Mesenchymal stem cell (in vitro differentiated cells and primary cell): ENCODE measurements around the gene UAP1L1.

Source experiments
- DNase-seq: peaks from one replicate; pipeline ENCODE4 v3.0.0-alpha.2; 2013
- H2AFZ ChIP-seq: one replicate; pipeline ENCODE4 v1.6.1; 2013; ENCODE audit warnings: low read depth, mild to moderate bottlenecking, control low read depth, inconsistent platforms, low read length, moderate library complexity
- H2AK5ac ChIP-seq: 2 replicates; pipeline ENCODE4 v1.6.1; 2013; ENCODE audit warnings: low read length, moderate library complexity, mild to moderate bottlenecking, inconsistent platforms; ENCODE audit not compliant: severe bottlenecking
- H2BK120ac ChIP-seq: one replicate; pipeline ENCODE4 v1.6.1; 2013; ENCODE audit warnings: low read depth, mild to moderate bottlenecking, inconsistent platforms, low read length, moderate library complexity
- H2BK12ac ChIP-seq, 2 experiments: one replicate each; pipeline ENCODE4 v1.6.1; 2013; ENCODE audit warnings: inconsistent platforms in 2 of 2, low read length in 2 of 2, mild to moderate bottlenecking in 2 of 2, moderate library complexity in 2 of 2, control low read depth in 1 of 2
- H2BK15ac ChIP-seq: one replicate; pipeline ENCODE4 v1.6.1; 2013; ENCODE audit warnings: mild to moderate bottlenecking, low read depth, inconsistent platforms; ENCODE audit not compliant: poor library complexity, severe bottlenecking
- H2BK5ac ChIP-seq: 2 replicates; pipeline ENCODE4 v1.6.1; 2013; ENCODE audit warnings: low read depth, mild to moderate bottlenecking, low read length, control low read depth, inconsistent platforms; ENCODE audit not compliant: poor library complexity, severe bottlenecking
- H3K14ac ChIP-seq, 2 experiments: one replicate each; pipeline ENCODE4 v1.6.1; 2013; ENCODE audit warnings: inconsistent platforms in 2 of 2, low read length in 2 of 2, control low read depth in 1 of 2, mild to moderate bottlenecking in 1 of 2, moderate library complexity in 1 of 2
- H3K18ac ChIP-seq, 2 experiments: one replicate each; pipeline ENCODE4 v1.6.1; 2013; ENCODE audit warnings: inconsistent platforms in 2 of 2, low read length in 2 of 2, control low read depth in 1 of 2, low read depth in 1 of 2, mild to moderate bottlenecking in 1 of 2
- H3K23ac ChIP-seq, 2 experiments: one replicate each; pipeline ENCODE4 v1.6.1; 2013; ENCODE audit warnings: inconsistent platforms in 2 of 2, low read length in 2 of 2, mild to moderate bottlenecking in 2 of 2, moderate library complexity in 2 of 2, control low read depth in 1 of 2
- H3K27ac ChIP-seq: 2 replicates; pipeline ENCODE4 v1.5.1; 2013; ENCODE audit warnings: mild to moderate bottlenecking, moderate library complexity, low read length, control low read depth, inconsistent platforms; ENCODE audit not compliant: poor library complexity, severe bottlenecking
- H3K27me3 ChIP-seq, 2 experiments: 2 replicates each; pipeline versions ENCODE4 v1.6.1 to v1.7.0; 2013; ENCODE audit warnings: low read length in 2 of 2, mild to moderate bottlenecking in 2 of 2, moderate library complexity in 2 of 2, control low read depth in 1 of 2, inconsistent platforms in 1 of 2; ENCODE audit not compliant: control insufficient read depth in 1 of 2, insufficient read depth in 1 of 2
- H3K36me3 ChIP-seq, 2 experiments: 2 replicates each; pipeline versions ENCODE4 v1.6.1 to v1.7.0; 2013; ENCODE audit warnings: low read length in 2 of 2, control low read depth in 1 of 2, inconsistent platforms in 1 of 2, low read depth in 1 of 2, mild to moderate bottlenecking in 1 of 2; ENCODE audit not compliant: insufficient read depth in 2 of 2, control insufficient read depth in 1 of 2
- H3K4ac ChIP-seq, 2 experiments: one replicate each; pipeline ENCODE4 v1.6.1; 2013; ENCODE audit warnings: inconsistent platforms in 2 of 2, low read length in 2 of 2, mild to moderate bottlenecking in 2 of 2, moderate library complexity in 2 of 2, control low read depth in 1 of 2, low read depth in 1 of 2
- H3K4me1 ChIP-seq: 2 replicates; pipeline ENCODE4 v1.6.1; 2013; ENCODE audit warnings: low read depth, low read length, control low read depth; ENCODE audit not compliant: control insufficient read depth, insufficient read depth
- H3K4me2 ChIP-seq: 2 replicates; pipeline ENCODE4 v1.6.1; 2013; ENCODE audit warnings: low read length, mild to moderate bottlenecking, inconsistent platforms; ENCODE audit not compliant: poor library complexity, severe bottlenecking
- H3K4me3 ChIP-seq, 2 experiments: 2 replicates each; pipeline versions ENCODE4 v1.5.1 to v1.7.0; 2013; ENCODE audit warnings: low read length in 2 of 2, mild to moderate bottlenecking in 2 of 2, control low read depth in 1 of 2, low read depth in 1 of 2; ENCODE audit not compliant: insufficient read depth in 1 of 2
- H3K79me1 ChIP-seq: replicated peaks from 2 replicates; pipeline ENCODE4 v1.6.1; 2013; ENCODE audit warnings: mild to moderate bottlenecking, control low read depth, low read length, inconsistent platforms; ENCODE audit not compliant: poor library complexity, severe bottlenecking
- H3K9ac ChIP-seq: 2 replicates; pipeline ENCODE4 v1.7.0; 2013; ENCODE audit warnings: mild to moderate bottlenecking, low read length, moderate library complexity
- H3K9me3 ChIP-seq: 2 replicates; pipeline ENCODE4 v1.7.0; 2013; ENCODE audit warnings: mild to moderate bottlenecking, low read length; ENCODE audit not compliant: control insufficient read depth
- H4K8ac ChIP-seq: one replicate; pipeline ENCODE4 v1.6.1; 2013; ENCODE audit warnings: inconsistent platforms, mild to moderate bottlenecking, low read length, moderate library complexity
- H4K91ac ChIP-seq: one replicate; pipeline ENCODE4 v1.6.1; 2013; ENCODE audit warnings: mild to moderate bottlenecking, low read length, inconsistent platforms
- WGBS: methylation state at CpG from one replicate; pipeline ENCODE4 v1.1.7; 2013; ENCODE audit warnings: mixed read lengths; 5-methylcytosine and 5-hydroxymethylcytosine counted together

The UAP1L1 gene

GRCh38 chr9:137068539-137069507, 8.5 kb upstream of the UAP1L1 start:
- no peak overlapping the region for H3K9ac ChIP-seq

GRCh38 chr9:137069508-137070091, 7.7 kb upstream of the UAP1L1 start:
- H2BK5ac ChIP-seq: no peak overlapping the region
- no peak overlapping the region for H2BK120ac ChIP-seq
- H4K91ac ChIP-seq: no peak overlapping the region
- no peak overlapping the region for H2BK12ac ChIP-seq
- H2AK5ac ChIP-seq: no peak overlapping the region
- H3K18ac ChIP-seq: no peak overlapping the region
- peaks cover 0 to 4% of the 10 kb centered on the region in 2 experiments for H3K36me3 ChIP-seq
- no peak for DNase-seq
- H3K27ac ChIP-seq: no peak overlapping the region
- H4K8ac ChIP-seq: no peak overlapping the region
- no peak overlapping the region for H2BK15ac ChIP-seq
- H3K9ac ChIP-seq: no peak overlapping the region
- no peak overlapping the region for H3K23ac ChIP-seq
- H3K4me2 ChIP-seq: peak overlapping the region; percentile 86
- no peak overlapping the region for H3K4me3 ChIP-seq
- H2AFZ ChIP-seq: no peak overlapping the region
- no peak overlapping the region for H3K4ac ChIP-seq
- H3K9me3 ChIP-seq: no peaks in the 10 kb centered on the region
- H3K14ac ChIP-seq: no peak overlapping the region
- H3K79me1 ChIP-seq: no peaks in the 10 kb centered on the region
- peaks cover 16% of the 10 kb centered on the region for H3K4me1 ChIP-seq
- H3K27me3 ChIP-seq: peaks cover 0 to 10% of the 10 kb centered on the region in 2 experiments
- 12% methylated on average over 35 of the region's 52 CpGs for WGBS

More at GRCh38 chr9:137068539-137069507, 8.5 kb upstream of the UAP1L1 start:
- H3K36me3 ChIP-seq: peaks cover 0 to 6% of the 10 kb centered on the region in 2 experiments
- H2BK120ac ChIP-seq: no peak overlapping the region
- H2BK15ac ChIP-seq: no peak overlapping the region
- H4K91ac ChIP-seq: peak overlapping the region; percentile 10
- no peak overlapping the region for H3K14ac ChIP-seq
- H3K18ac ChIP-seq: no peak overlapping the region
- DNase-seq: no peak
- H3K4me2 ChIP-seq: no peak overlapping the region
- H2AK5ac ChIP-seq: no peak overlapping the region
- H3K79me1 ChIP-seq: no peaks in the 10 kb centered on the region
- no peak overlapping the region for H3K23ac ChIP-seq
- WGBS: 92% methylated on average over 17 of the region's 17 CpGs
- no peak overlapping the region for H3K27ac ChIP-seq
- no peak overlapping the region for H3K4ac ChIP-seq
- no peak overlapping the region for H2BK5ac ChIP-seq
- H3K27me3 ChIP-seq: peaks cover 0 to 10% of the 10 kb centered on the region in 2 experiments
- H2BK12ac ChIP-seq: no peak overlapping the region
- peaks cover 18% of the 10 kb centered on the region for H3K4me1 ChIP-seq
- H3K4me3 ChIP-seq: no peak overlapping the region
- no peaks in the 10 kb centered on the region for H3K9me3 ChIP-seq
- no peak overlapping the region for H2AFZ ChIP-seq
- no peak overlapping the region for H4K8ac ChIP-seq

DNA sequence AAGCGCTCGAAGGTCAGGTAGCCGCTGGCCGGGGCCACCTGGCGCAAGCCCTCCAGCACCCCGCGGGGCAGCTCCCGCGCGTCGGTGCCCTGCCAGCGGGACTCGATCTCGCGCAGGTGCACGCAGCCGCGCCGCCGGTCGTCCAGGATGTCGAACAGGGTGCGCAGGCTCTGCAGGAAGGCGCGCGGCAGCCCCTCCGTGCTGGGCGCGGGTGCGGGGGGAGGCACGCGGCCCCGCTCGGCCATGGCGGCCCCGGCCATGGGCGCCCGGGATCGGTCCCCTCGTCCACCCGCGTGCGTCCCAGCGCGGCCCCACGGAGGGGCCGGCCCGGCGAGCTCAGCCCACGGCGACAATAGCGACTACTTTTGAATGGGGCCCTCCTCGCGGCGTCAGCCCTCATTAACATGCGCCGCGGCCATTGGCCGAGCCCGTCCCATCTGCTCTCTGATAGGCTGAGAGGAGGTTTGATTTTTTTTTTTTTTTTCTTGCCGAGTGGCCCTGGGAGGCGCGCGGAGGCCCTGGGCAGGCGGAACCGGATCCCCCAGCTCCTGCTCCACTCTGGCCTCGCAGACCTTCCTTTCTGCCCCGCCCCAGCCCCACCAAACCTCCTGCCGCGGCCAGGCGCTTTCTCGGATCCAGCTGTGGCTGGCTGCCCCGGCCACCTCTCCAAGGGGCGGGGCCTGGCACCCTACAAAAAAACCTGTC, 7.0 kb upstream of the UAP1L1 start, which contains the start of gene SAPCD2:
SAPCD2 (minus strand) TSS at position 357 of the 705 bp plus-strand sequence; CDS start at position 260, 97 bp downstream.
- peak within 1 kb of the TSS; percentile 86 for H3K4me2 ChIP-seq
- no peak within 1 kb of the TSS for H3K27ac ChIP-seq
- peak within 1 kb of the TSS; percentile 12 for H2BK15ac ChIP-seq
- H3K23ac ChIP-seq: peak within 1 kb of the TSS in 1 of 2 experiments; percentile 38
- H3K9ac ChIP-seq: no peak within 1 kb of the TSS
- H2BK12ac ChIP-seq: peak within 1 kb of the TSS; percentile 17 to 20
- peaks cover 0 to 10% of the 10 kb centered on the region in 2 experiments for H3K27me3 ChIP-seq
- H3K4me3 ChIP-seq: peak within 1 kb of the TSS; percentile 58 to 60
- H2BK120ac ChIP-seq: no peak within 1 kb of the TSS
- H3K18ac ChIP-seq: peak within 1 kb of the TSS in 1 of 2 experiments; percentile 27
- H3K79me1 ChIP-seq: no peaks in the 10 kb centered on the region
- H3K9me3 ChIP-seq: no peaks in the 10 kb centered on the region
- no peaks in the 10 kb centered on the region for H3K36me3 ChIP-seq
- H3K14ac ChIP-seq: no peak within 1 kb of the TSS
- H2AFZ ChIP-seq: peak within 1 kb of the TSS; percentile 10
- H2BK5ac ChIP-seq: no peak within 1 kb of the TSS
- WGBS: 0% methylated on average over 30 of the region's 74 CpGs
- peak within 1 kb of the TSS; percentile 14 for H4K91ac ChIP-seq
- no peak within 1 kb of the TSS for H2AK5ac ChIP-seq
- peak within 1 kb of the TSS; percentile 85 for H4K8ac ChIP-seq
- DNase-seq: peak; percentile 92
- H3K4ac ChIP-seq: no peak within 1 kb of the TSS
- H3K4me1 ChIP-seq: peaks cover 16% of the 10 kb centered on the region
